Activated CD4-positive, alpha-beta memory T cell treated with anti-CD3 and anti-CD28 coated beads for 36 hours (primary cell): Measurements from ENCODE around the gene IGF2. TPM values are rescaled to one million over a fixed set of nuclear protein-coding genes. Genes with fewer than 3 reads are reported as not detected.

Experiments used
- CTCF ChIA-PET: fragments of 350-600 bp; sonication (Branson Sonifier 250); formaldehyde crosslinking; loops from one replicate; lab custom pipeline; 2021; ENCODE audit warnings: antibody characterized with exemption, inconsistent platforms; lab: Charles Lee
- POLR2A ChIA-PET: fragments of 350-600 bp; sonication (Branson Sonifier 250); formaldehyde crosslinking; loops from one replicate; lab custom pipeline; 2021; ENCODE audit warnings: antibody characterized with exemption; lab: Charles Lee
- DNase-seq: peaks from one replicate; pipeline ENCODE4 v3.0.0-alpha.2; 2020
- H3K27ac Mint-ChIP-seq: one replicate; pipeline ENCODE4 v1.8.0; 2021; ENCODE audit warnings: mixed read lengths
- H3K27me3 Mint-ChIP-seq: one replicate; pipeline ENCODE4 v1.8.0; 2021; ENCODE audit warnings: mixed read lengths
- H3K36me3 Mint-ChIP-seq: one replicate; pipeline ENCODE4 v1.8.0; 2021; ENCODE audit warnings: mixed read lengths
- H3K4me1 Mint-ChIP-seq: one replicate; pipeline ENCODE4 v1.8.0; 2021; ENCODE audit warnings: low read depth, mixed read lengths
- H3K4me3 Mint-ChIP-seq: one replicate; pipeline ENCODE4 v1.8.0; 2021; ENCODE audit warnings: mild to moderate bottlenecking, mixed read lengths
- H3K9me3 Mint-ChIP-seq: one replicate; pipeline ENCODE4 v1.8.0; 2021; ENCODE audit warnings: mixed read lengths
- intact Hi-C: fragments of 100-400 bp; cut with micrococcal nuclease; formaldehyde crosslinking; loops from one replicate; pipeline ENCODE4 v1.15.1; 2023
- total RNA-seq, 2 experiments: library from RNA; stranded (reverse); gene quantifications; one replicate each; pipeline ENCODE4 v1.2.3, GENCODE V29; 2021

The IGF2 gene, protein sequence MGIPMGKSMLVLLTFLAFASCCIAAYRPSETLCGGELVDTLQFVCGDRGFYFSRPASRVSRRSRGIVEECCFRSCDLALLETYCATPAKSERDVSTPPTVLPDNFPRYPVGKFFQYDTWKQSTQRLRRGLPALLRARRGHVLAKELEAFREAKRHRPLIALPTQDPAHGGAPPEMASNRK
- total RNA-seq, result 10 to 100 TPM; 26.5 to 27.0 TPM

DNA sequence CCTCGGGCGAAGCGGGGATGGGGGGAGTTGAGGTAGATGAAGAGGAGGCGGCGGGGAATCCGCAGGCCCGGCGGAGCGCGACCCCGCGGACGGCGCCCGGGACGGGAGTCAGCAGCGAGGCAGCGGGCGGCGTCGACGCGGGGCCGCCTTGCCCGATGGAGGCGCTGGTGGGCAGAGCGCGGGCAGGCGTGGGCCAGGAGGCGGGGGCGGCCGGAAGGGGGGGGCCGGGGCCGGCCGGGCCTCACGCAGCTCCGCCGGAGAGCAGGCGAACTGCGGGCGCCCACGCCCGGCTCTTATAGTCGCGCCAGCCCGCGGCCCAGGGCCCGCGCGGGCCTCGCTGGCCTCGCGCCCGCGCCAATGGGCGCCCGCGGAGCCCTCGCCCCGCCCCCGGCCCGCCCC lies at the start of gene IGF2:
IGF2 (minus strand) TSS at position 267 of the 399 bp plus-strand sequence. CDS start 3,866 bp downstream, outside the sequence.
- Mint-ChIP-seq H3K9me3 (no peaks in the 10 kb centered on the region), H3K36me3 (no peaks in the 10 kb centered on the region), H3K4me1 (peaks cover 34% of the 10 kb centered on the region), H3K27ac (no peak within 1 kb of the TSS), H3K4me3 (peak within 1 kb of the TSS; percentile 50), H3K27me3 (peaks cover 58% of the 10 kb centered on the region)
- POLR2A ChIA-PET, result no interaction called here
- no peak for DNase-seq
- CTCF ChIA-PET, result no interaction called here
- intact Hi-C loops, result no loop called here

DNA sequence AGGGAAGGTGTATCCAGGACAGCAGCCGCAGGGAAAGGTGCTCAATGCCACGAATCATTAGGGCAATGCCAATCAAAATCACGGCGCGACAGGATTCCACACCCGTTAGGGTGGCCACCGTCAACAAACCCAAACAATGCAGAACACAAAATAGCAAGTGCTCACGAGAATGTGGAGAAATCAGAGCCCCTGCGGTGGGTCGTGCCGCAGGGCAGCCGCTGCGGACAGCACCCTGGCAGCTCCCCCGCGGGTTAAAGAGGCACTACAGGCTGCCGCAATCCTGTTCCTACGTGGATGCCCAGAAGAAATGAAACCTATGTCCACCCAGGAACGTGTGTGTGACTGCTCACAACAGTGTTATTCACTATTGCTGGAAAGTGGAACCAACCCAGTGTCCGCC lies 49.6 kb upstream of the IGF2 start:
- no peaks in the 10 kb centered on the region for H3K36me3 Mint-ChIP-seq
- intact Hi-C loops, result no loop called here
- H3K27ac Mint-ChIP-seq, result no peak overlapping the region
- H3K9me3 Mint-ChIP-seq, result no peaks in the 10 kb centered on the region
- POLR2A ChIA-PET, result no interaction called here
- H3K4me3 Mint-ChIP-seq, result no peak overlapping the region
- no peak for DNase-seq
- CTCF ChIA-PET, result no interaction called here
- H3K4me1 Mint-ChIP-seq, result no peaks in the 10 kb centered on the region
- peaks cover 15% of the 10 kb centered on the region for H3K27me3 Mint-ChIP-seq

DNA sequence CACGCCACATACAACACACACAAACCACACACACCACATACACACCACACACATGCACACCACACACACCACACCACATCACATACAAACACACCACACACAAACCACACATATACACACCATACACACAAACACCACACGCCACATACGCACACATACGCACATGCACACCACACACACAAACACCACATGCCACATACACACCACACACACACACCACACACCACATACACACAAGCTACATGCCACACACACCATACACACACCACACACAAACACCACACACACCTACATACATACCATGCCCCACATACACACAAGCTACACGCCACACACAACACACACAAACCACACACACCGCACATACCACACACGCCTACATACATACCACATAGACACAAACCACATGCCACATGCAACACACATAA lies 48.1 kb upstream of the IGF2 start:
- no peaks in the 10 kb centered on the region for H3K36me3 Mint-ChIP-seq
- DNase-seq, result no peak
- ChIA-PET CTCF (interaction anchor here (0.9 to 4.8 kb wide), 5 partner anchors 112 to 235 kb away, joined by 3 to 44 read pairs (median 6); partner anchors contain the start of genes C11orf21 and TSPAN32), POLR2A (interaction anchor here (1.4 kb wide), 1 partner anchor 114 kb away, joined by 3 read pairs; the partner anchor contains the start of genes C11orf21 and TSPAN32)
- intact Hi-C loops, result loop anchor here (2.0 kb wide), 1 partner anchor 234 kb away; no protein-coding TSS in a partner anchor
- no peak overlapping the region for H3K27ac Mint-ChIP-seq
- no peak overlapping the region for H3K4me3 Mint-ChIP-seq
- H3K9me3 Mint-ChIP-seq, result no peaks in the 10 kb centered on the region
- H3K4me1 Mint-ChIP-seq, result no peaks in the 10 kb centered on the region
- H3K27me3 Mint-ChIP-seq, result peaks cover 15% of the 10 kb centered on the region

DNA sequence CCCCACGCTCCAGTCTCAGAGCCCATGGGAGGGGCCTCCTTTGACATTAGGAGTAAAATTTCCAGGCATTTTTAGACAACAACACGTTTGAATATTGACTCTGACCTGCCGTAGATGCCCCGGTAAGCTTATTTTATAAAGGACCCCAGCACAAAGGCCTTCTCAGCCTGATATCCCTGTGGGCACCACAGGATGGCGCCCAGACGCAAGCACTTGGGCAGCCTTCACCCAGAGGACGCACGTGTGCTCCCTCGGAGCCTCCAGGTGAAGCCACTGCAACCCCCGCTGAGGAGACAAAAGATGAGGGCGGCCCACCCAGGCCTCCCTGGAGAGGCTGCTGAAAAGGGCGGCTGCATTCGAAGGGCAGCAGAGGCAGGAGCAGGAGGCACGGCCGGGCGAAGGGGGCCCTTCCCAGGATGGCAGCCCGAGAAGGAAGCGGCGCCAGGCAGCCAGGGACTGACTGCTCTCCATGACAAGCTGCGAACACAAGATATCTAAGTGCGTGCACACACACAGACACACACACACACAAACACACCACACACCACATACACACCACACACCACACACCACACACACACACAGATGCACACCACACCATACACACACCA lies 47.6 kb upstream of the IGF2 start:
- Mint-ChIP-seq H3K27ac (no peak overlapping the region), H3K4me1 (no peaks in the 10 kb centered on the region), H3K36me3 (no peaks in the 10 kb centered on the region), H3K4me3 (no peak overlapping the region), H3K27me3 (peaks cover 14% of the 10 kb centered on the region), H3K9me3 (no peaks in the 10 kb centered on the region)
- peak; percentile 56 for DNase-seq
- ChIA-PET CTCF (interaction anchor here (0.7 to 4.8 kb wide), 9 partner anchors 8 to 236 kb away, joined by 3 to 44 read pairs (median 4); partner anchors contain the start of genes C11orf21 and TSPAN32), POLR2A (interaction anchor here (1.4 kb wide), 1 partner anchor 115 kb away, joined by 3 read pairs; the partner anchor contains the start of genes C11orf21 and TSPAN32)
- intact Hi-C loops, result loop anchor here (2.0 kb wide), 1 partner anchor 234 kb away; no protein-coding TSS in a partner anchor

DNA sequence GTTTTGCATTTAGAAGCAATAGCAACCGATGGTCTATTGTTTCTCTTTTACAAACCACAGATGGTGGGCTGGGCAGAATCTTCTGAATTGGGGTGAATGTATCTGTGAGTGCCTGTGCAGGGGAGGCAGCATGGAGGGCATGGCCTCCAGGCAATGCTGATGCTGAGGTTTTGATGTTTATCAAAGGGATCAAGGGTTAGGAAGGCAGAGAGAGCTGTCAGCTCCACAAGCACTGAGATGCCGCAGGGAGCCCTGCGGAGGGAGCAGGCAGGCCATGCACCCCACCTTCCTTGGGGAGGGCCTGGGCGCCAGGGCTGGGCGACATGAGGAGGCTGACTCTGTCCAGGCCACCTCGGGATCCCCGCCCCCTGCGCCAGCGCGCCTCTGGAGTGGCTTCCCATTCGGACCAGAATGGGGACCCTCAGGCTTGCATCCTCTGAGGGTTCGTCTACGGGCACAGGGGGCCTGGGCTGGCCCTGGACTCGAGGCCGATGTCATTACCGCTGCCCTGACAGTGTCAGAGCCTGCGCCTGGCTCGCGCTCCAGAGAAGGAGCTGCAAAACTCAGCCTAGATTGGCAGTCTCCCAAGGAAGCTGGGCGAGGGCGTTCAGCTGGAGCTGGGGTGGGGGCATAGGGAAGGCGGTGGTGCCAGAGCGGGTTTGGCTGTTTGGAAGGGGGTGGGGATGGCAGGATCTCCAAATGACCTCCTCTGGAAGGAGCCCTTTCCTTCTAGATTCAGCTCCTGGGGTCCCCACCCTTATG lies 46.3 kb upstream of the IGF2 start:
- no peaks in the 10 kb centered on the region for H3K4me1 Mint-ChIP-seq
- no peak for DNase-seq
- intact Hi-C loops, result loop anchor here (2.0 kb wide), 1 partner anchor 235 kb away; no protein-coding TSS in a partner anchor

DNA sequence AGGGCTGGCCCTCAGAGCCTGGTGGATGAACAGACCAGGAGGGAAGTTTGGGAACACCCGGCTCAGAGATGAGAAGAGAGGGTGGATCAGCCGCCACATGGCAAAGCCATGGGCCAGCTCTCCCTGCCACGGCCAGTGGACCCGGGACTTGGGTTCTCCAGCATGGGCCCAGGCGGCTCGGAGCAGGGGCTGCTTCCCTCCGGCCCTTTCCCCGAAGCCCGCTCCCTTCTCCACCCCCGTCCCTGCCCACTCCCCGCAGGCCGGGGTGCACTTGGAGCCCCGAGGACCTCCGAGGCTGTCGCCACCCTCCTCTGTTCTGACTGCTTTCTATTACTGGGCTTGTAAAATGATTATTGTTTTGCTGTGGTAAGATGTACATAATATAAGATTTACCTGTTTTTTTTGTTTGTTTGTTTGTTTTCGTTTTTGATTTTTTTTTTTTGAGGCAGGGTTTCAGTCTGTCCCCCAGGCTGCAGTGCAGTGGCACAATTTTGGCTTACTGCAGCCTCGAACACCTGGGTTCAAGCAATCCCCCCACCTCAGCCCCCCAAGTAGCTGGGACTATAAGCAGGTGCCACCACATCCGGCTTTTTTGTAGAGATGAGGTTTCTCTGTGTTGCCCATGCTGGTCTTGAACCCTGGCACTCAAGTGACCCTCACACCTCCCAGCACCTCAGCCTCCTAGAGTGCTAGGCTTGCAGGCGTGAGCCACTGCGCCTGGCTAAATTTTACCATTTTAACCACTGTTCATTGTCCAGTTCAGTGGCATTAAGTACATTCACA lies 43.7 kb upstream of the IGF2 start:
- ChIA-PET CTCF (no interaction called here), POLR2A (no interaction called here)
- Mint-ChIP-seq H3K4me3 (no peak overlapping the region), H3K27ac (no peak overlapping the region), H3K27me3 (peaks cover 8% of the 10 kb centered on the region), H3K9me3 (no peaks in the 10 kb centered on the region), H3K36me3 (no peaks in the 10 kb centered on the region), H3K4me1 (no peaks in the 10 kb centered on the region)
- intact Hi-C loops, result no loop called here
- DNase-seq, result no peak

More for the DNA sequence above, 46.3 kb upstream of the IGF2 start:
- Mint-ChIP-seq H3K4me3 (no peak overlapping the region), H3K36me3 (no peaks in the 10 kb centered on the region), H3K9me3 (no peaks in the 10 kb centered on the region), H3K27me3 (peaks cover 8% of the 10 kb centered on the region), H3K27ac (no peak overlapping the region)
- POLR2A ChIA-PET, result no interaction called here
- CTCF ChIA-PET, result interaction anchor here (0.8 to 4.8 kb wide), 7 partner anchors 9 to 235 kb away, joined by 3 to 44 read pairs (median 6); partner anchors contain the start of genes C11orf21 and TSPAN32

DNA sequence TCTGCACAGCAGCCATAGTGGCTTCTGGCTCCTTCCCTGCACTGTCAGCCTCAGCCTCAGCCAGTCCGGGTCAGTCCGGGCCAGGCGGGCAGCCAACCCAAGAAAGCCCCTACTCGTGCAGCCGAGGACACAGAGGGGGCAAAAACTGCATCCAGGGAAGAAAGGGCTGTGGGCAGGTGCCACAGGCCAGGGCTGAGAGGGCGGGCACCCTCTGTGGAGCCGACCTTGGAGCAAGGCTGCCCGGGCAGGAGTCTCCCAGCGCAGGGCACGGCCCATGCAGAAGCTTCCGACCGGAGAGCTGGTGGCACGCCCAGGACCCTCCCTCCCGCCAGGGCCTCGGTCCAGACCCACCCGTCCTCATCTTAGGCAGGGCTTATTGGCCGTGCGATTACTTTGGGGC lies 42.9 kb upstream of the IGF2 start:
- Mint-ChIP-seq H3K4me1 (no peaks in the 10 kb centered on the region), H3K4me3 (no peak overlapping the region), H3K27me3 (peaks cover 8% of the 10 kb centered on the region), H3K36me3 (no peaks in the 10 kb centered on the region), H3K27ac (no peak overlapping the region), H3K9me3 (no peaks in the 10 kb centered on the region)
- intact Hi-C loops, result no loop called here
- POLR2A ChIA-PET, result no interaction called here
- CTCF ChIA-PET, result interaction anchor here (1.1 kb wide), 1 partner anchor 12 kb away, joined by 3 read pairs; no protein-coding TSS in a partner anchor
- no peak for DNase-seq

DNA sequence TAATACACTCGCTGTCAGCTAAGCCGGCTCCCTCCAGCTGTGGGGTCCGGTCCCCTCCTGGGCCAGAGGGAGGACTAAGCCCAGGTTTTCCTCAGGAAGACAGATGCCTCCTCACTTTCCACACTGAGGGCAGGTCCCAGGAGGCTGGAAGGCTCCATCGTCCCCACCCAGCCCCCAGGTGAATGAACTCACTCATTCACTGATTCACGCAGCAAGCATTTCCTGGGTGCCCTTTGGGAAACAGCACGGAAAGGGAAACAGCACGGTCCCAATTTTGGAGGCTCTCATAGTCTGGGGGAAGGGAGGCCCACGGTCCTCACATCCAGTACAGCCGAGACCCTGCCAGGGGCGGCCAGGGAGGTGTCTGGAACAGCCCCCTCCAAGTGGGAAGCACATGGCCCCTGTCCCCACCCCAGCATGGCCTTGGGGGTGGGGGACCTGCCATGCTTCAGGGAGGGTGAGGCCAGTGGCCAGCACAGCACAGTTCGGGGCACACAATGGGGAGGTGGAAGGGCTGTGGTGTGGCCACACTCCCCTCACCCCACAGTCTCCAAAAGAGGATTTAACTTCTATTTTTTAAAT lies 41.7 kb upstream of the IGF2 start:
- H3K4me1 Mint-ChIP-seq, result no peaks in the 10 kb centered on the region
- POLR2A ChIA-PET, result no interaction called here
- peaks cover 8% of the 10 kb centered on the region for H3K27me3 Mint-ChIP-seq
- DNase-seq, result no peak
- H3K4me3 Mint-ChIP-seq, result no peak overlapping the region
- H3K27ac Mint-ChIP-seq, result no peak overlapping the region
- H3K36me3 Mint-ChIP-seq, result no peaks in the 10 kb centered on the region
- intact Hi-C loops, result no loop called here
- H3K9me3 Mint-ChIP-seq, result no peaks in the 10 kb centered on the region
- CTCF ChIA-PET, result interaction anchor here (1.1 kb wide), 1 partner anchor 13 kb away, joined by 3 read pairs; no protein-coding TSS in a partner anchor

DNA sequence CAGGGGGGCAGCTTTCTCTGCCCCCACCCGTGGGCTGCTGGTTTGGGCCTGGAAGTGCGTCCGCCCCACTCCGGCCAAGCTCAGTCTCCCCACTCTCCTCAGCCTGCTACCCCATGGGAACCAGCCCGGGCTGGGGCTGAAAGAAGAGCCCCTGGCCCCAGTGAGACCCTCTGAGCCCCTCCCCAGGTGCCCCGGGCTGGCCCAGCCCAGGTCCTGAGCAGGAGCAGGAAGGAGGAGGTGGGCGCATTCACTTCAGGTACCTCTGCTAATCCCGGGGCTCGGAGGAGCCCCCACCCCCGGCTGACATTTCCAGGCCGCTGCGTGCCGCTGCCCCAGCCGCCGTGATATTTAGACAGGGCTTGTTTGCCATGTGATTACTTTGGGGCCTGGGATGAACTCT lies 41.2 kb upstream of the IGF2 start:
- Mint-ChIP-seq H3K36me3 (no peaks in the 10 kb centered on the region), H3K9me3 (no peaks in the 10 kb centered on the region), H3K4me3 (no peak overlapping the region), H3K27me3 (peaks cover 8% of the 10 kb centered on the region), H3K27ac (no peak overlapping the region), H3K4me1 (no peaks in the 10 kb centered on the region)
- POLR2A ChIA-PET, result no interaction called here
- intact Hi-C loops, result no loop called here
- no peak for DNase-seq
- CTCF ChIA-PET, result no interaction called here

DNA sequence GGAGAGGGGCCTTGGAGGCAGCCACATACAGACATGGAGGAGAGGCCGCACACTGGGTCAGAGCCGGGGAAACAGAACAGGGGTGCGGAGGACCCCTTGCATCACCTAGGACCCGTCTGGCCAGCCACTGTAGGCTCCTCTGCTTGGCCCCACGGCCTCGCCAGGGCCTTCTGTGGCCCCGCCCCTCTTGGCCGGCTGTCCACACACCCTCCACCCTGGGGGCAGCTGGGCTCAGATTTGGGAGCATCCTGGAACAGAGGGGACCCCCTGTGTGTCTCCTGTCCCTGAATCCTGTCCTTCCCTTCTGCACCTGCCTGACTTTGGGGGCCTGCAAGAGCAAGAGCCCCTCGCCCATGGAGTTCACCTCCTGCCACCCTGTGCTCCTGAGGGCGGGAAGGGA lies 40.3 kb upstream of the IGF2 start:
- H3K27ac Mint-ChIP-seq, result no peak overlapping the region
- CTCF ChIA-PET, result no interaction called here
- no peak overlapping the region for H3K4me3 Mint-ChIP-seq
- no peaks in the 10 kb centered on the region for H3K36me3 Mint-ChIP-seq
- H3K9me3 Mint-ChIP-seq, result no peaks in the 10 kb centered on the region
- no peaks in the 10 kb centered on the region for H3K27me3 Mint-ChIP-seq
- H3K4me1 Mint-ChIP-seq, result no peaks in the 10 kb centered on the region
- POLR2A ChIA-PET, result no interaction called here
- DNase-seq, result no peak
- intact Hi-C loops, result no loop called here

DNA sequence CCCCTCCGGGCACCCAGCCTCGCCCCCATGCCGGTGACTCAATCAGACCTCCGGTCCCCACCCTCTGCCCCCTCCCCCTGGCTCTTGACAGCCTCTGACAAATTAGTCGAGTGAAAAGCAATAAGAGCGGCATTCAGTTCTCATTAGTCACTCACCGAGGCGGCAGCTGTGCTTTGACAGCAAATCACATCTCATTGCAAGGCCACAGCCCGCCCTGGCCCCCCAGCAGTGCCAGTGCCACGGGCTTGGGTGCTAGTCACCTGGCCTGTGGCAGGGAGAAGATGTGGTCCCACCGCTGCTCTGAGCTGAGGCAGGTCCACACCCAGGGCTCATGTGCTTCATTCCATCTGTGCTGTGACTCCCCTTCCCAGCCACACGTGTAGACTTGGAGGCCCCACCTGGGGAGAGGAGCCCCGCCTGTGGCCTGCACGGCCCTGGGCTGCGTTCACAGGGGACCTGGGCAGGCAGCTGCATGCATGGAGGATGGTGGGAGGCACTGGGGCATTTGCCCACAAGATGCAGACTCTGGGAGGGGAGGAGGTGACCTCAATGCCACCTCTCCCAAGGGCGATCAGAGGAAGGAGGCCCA lies 39.8 kb upstream of the IGF2 start:
- no peak for DNase-seq
- intact Hi-C loops, result no loop called here
- POLR2A ChIA-PET, result no interaction called here
- Mint-ChIP-seq H3K4me1 (no peaks in the 10 kb centered on the region), H3K27ac (no peak overlapping the region), H3K36me3 (no peaks in the 10 kb centered on the region), H3K9me3 (no peaks in the 10 kb centered on the region), H3K4me3 (no peak overlapping the region), H3K27me3 (no peaks in the 10 kb centered on the region)
- CTCF ChIA-PET, result no interaction called here
